ENCODE results near the gene FCMR.
"Not testable (repeated sequence)": the region's sequence is repeated elsewhere in the genome, so short reads cannot be mapped to it uniquely, and the experiment has no call there.

FCMR gene

DNA sequence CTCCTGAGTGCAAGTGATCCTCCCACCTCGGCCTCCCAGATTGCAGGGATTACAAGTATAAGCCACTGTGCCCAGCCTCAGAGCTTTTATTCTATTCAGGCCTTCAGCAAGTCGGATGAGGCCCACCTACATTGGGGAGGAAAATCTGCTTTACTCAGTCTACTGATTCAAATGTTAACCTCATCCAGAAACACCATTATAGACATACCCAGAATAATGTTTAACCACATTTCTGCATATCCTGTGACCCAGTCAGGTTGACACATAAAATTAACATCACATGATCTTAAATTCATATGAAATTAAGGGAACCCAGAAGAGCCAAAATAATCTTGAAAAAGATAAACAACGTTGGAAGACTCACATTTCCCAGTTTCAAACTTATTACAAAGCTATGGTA, 41.4 kb downstream of the FCMR start:
- no peak for DNase-seq (ENCODE audit: low read depth in 1 of 2, low spot score in 1 of 2)

DNA sequence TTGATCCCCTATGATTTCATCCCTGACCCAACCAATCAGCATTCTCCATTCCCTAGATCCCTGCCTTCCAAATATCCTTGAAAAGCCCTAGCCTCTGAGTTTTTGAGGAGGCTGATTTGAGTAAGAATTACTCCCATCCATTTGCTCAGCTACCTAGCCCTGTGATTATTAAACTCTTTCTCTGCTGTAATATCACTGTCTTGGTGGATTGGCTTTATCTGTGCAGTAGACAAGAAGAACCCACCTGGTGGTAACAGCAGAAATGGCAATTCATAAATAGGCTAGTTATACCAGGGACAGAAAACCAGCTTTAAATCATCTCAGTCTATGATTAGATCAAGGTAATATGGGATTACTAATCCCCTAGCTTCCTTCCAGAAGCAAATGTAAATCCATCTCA, 43.3 kb downstream of the FCMR start:
- no peak for DNase-seq (ENCODE audit: low read depth in 1 of 2, low spot score in 1 of 2)

DNA sequence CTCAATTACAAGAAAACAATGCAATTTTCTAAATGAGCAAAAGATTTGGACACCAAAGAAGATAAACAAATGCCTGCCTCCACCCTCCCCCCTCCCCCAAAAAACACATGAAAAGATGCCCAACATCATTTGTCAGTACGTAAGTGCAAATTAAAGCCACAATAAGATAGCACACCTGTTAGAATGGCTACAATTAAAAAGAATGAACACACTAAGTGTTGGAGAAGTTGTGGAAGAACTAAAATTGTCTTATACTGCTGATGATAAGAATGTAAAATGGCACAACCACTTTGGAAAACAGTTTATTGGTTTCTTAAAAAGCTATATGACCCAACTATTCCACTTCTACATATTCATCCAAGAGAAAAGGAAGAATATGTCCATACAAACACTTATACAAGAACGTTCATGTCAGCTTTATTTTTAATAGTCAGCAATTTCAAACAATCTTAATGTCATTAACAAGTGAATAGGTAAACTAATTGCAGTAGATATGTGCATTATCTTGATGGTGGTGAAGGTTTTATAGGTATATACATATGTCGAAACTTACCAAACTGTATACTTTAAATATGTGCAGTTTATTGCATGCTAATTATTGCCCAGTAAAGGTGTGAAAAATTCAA, 45.9 kb downstream of the FCMR start:
- DNase-seq (ENCODE audit: low read depth in 1 of 2, low spot score in 1 of 2), result no peak

DNA sequence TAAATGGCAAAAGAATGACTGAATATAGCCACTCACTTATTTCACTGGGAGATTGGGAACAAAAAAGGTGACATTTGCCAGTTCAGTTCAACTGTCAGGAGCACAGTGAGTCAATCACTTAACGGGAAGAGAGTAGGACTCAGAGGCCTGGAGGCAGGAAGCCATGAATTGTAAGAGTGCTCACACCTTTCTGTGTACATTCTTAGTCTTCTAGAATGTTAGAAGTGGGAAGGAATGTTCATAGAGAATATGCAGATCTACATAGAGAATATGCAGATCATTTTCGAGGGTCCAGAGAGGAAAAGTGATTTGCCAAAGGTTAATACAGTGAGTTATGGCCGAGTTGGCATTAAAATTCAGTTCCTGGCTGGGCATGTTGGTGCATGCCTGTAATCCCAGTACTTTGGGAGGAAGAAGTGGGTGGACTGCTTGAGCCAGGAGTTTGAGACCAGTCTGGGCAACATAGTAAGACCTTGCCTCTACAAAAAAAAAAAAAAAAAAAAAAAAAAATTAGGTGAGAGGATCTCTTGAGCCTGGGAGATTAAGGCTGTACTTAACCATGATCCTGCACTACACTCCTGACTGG, 48.0 kb downstream of the FCMR start:
- no peak for DNase-seq (ENCODE audit: low read depth in 1 of 2, low spot score in 1 of 2)

DNA sequence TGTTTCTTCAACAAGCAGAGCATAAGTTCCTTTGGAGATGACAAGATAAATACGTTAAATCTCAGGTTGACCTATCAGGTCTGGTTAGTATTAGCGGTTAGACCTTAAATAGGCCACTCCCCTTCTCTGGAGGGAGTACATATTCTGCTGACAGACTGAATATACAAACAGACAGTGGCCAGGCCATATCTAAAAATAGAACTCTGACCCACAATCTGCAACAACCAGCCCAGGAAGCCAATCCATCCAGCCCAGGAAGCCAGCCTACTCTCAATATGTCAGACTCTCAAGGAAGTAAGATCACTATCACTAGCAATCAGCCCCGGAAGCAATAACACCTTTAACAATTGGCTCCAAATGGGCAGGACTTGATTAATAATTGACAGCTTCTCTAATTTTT, 49.6 kb downstream of the FCMR start:
- no peak for DNase-seq (ENCODE audit: low read depth in 1 of 2, low spot score in 1 of 2)

DNA sequence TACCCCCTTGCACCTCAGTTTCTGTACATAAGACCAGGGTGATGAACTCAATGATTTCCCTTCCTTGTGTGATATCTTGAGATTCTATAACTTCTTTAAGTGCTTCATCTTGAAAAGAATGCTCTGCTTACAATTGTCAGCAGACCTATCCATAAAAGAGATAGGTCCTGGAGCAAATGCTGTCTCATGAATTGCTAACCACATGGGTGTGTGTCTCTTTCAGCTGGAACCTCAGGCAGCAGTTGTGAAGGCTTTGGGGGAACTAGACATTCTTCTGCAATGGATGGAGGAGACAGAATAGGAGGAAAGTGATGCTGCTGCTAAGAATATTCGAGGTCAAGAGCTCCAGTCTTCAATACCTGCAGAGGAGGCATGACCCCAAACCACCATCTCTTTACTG, 53.5 kb downstream of the FCMR start:
- no peak for DNase-seq (ENCODE audit: low read depth in 1 of 2, low spot score in 1 of 2)

DNA sequence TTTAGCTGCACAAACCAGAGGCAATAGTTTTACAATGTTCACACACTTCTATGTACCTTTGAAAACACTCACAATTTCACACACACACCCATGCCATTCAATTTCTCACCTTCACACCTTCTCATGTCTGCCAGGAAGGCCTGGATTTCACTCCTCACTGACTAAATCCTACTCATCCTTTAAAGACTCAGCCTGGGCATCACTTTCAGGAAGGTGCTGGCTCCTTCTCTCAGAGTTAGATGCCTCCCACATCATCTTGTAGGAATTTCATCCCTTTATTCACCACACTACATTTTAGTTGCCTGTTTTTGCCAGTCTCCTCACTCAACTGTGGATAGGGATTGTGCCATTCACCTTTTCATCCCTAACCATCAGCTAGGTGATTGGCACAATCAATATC, 54.0 kb downstream of the FCMR start:
- no peak for DNase-seq (ENCODE audit: low read depth in 1 of 2, low spot score in 1 of 2)

DNA sequence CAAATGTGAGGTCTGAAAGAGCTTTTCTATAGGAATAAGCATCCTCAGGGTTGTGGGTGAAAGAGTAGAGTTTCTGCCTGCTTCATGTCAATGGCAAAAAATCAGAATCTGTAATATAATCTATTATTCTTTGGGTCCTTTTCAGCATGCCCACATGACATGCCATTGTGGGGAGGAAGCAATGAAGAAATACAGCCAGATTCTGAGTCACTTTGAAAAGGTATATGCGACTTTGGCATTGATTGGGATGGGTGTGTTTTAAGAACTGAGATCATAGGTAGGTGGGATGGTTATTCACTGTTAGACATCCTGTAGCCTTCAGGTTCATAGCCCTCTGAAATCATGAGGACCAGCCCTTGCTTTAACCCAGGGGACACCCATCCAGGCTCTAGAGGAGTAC, 54.5 kb downstream of the FCMR start:
- no peak for DNase-seq (ENCODE audit: low read depth in 1 of 2, low spot score in 1 of 2)

DNA sequence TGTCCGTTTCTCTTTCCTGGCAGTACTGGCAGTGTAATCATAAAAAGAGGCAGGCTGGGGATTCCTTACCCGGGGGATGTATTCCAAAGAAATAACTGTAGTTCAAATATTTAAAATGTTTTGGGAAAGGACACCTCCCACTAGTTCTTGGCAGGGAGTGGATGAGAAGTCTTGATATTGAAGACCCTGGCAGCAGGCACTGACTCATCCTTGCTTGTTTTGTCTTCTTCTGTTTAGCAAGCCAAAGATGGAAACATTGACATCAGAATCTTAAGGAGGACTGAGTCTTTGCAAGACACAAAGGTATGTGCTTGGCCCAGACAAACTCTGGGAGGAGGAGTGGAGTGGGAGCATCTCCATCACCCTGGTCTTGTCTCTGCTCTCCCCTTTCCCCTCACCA, 55.7 kb downstream of the FCMR start:
- DNase-seq (ENCODE audit: low read depth in 1 of 2, low spot score in 1 of 2), result no peak

DNA sequence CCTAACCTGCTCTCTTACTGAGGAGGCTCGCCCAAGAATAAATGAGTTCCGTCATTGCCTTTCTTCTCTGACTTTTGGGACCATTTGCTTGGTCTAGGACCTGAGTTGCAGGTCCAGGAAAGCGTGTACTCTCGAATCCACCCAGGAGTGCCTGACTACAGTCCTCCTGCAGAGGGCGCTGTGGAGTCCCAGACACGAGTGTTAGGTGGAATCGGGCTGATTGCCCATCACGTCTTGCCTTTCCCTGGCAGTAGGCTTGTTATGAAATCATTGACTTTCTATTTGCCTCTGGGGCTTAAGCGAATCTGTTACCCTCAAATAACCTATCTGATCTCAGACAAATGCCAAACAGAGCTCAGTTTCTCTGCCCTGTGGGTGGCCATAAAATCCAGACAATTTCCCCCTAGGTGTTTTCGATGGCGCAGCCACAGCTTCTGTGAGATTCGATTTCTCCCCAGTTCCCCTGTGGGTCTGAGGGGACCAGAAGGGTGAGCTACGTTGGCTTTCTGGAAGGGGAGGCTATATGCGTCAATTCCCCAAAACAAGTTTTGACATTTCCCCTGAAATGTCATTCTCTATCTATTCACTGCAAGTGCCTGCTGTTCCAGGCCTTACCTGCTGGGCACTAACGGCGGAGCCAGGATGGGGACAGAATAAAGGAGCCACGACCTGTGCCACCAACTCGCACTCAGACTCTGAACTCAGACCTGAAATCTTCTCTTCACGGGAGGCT, 56.6 kb downstream of the FCMR start, which contains the start of gene IL20:
TSS of gene IL20 (plus strand) at position 685 of the 733 bp plus-strand sequence. CDS start 230 bp downstream, outside the sequence.
- peak; percentile 70 to 80 for DNase-seq (ENCODE audit: low read depth in 1 of 2, low spot score in 1 of 2)

DNA sequence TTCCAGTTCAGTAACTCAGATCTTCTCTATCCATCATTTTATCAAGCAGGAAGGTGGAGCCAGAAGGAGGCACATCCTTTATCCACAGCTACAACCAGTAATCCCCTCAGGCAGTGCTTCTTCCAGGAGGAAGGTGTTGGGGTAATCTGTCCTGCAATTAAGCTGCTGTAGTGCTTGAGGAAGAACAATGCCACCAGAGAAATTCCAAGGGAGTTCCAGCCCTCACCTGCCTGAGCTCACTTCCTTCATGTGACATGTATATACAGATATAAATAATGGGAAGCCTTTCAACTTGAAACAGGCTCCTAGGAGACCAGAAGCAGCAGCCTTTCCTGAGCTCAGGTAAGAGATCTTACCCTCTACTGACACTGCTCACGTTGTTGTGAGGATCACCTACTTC, 58.5 kb downstream of the FCMR start:
- no peak for DNase-seq (ENCODE audit: low read depth in 1 of 2, low spot score in 1 of 2)

DNA sequence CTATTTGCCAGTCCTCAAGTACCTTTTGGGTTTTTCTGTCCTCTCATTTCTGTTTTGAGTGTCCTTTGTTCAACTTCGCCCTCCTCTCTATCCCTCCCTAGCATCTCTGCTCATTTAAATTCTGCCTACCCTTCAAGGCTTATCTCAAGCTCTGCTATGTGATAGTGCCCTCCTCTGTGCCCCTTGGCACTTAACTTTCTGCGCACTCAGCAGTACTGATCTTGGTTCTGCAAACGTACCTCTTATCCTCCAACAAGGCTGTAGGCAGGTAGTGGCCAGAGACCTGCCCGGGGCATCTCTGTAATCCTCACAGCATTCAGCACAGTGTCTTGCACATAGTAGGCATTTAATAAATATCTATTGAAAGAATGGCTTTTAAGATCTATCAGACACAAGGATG, 61.6 kb downstream of the FCMR start:
- DNase-seq (ENCODE audit: low read depth in 1 of 2, low spot score in 1 of 2), result no peak

DNA sequence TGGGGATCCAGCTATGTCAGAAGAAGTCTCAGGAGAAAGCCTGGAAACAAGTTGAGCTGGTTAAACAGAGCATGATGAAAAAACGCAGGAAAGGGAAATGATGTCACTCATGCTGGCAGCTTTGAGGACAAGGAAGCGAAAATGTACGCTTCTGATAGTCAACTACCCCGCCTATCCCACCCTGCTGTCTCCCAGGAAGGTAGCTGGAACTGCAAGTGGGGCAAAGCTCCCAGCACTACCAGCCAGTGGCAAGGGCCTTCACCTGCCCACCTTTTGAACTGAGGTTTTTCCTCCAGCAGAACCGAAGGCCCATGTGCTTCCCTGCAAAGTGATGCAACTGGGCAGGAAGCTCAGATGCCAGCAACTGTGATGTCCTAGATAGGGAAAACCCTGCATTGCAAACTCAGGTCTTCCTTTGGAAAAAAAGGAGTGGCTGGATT, 62.6 kb downstream of the FCMR start:
- DNase-seq (ENCODE audit: low read depth in 1 of 2, low spot score in 1 of 2), result no peak

DNA sequence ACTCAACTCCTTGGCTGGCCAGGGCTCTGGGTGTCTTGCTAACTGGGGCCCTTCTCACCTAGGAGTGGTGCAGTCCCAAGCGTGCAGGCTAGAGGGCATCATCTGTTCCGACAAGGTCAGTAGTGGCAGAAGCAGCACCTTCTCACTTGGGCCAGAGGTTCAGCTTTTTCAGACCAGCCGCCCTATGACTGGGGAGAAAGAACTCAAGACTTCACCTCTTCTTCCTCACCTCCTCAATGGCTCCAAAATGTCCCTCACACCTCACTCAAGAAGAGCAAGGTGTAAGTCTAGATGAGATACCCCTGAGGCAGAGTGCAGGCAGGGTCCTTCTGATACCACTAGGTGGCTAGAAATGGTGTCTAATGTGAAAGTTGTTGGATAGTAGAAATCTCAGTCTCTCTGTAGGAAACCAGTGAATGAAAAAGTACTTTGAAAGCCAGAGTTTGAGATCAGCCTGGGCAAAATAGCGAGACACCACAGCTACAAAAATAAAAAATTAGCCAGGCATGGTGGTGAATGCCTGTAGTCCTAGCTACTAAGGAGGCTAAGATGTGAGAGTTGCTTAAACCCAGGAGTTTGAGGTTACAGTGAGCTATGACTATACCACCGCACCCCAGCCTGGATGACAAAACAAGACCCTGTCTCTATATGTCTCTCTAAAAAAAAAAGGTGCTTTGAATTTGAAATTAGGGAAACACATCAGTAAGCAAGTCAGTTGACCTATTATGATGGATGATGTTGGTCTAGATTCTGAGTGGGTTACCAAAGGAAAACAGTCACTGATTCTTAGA, 64.9 kb downstream of the FCMR start:
- no peak for DNase-seq (ENCODE audit: low read depth in 1 of 2, low spot score in 1 of 2)

DNA sequence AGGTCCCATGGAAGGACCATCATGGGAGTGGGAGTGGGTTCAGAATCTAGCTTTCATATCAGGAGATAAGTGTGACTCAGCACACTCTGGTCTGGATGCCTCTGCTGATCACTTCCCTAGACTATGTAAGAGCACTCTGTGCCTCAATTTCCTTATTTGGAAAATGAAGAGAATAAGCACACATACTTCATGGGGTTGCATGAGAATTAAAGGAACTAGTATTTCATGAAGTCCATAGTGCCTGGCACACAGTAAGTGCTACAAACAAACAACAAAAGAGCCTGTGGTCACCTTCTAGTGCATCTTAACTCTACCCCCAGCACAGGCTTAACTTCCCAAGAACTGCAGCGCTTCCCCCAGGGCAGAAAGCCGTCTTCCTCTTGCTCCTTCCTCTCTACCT, 65.9 kb downstream of the FCMR start:
- no peak for DNase-seq (ENCODE audit: low read depth in 1 of 2, low spot score in 1 of 2)

DNA sequence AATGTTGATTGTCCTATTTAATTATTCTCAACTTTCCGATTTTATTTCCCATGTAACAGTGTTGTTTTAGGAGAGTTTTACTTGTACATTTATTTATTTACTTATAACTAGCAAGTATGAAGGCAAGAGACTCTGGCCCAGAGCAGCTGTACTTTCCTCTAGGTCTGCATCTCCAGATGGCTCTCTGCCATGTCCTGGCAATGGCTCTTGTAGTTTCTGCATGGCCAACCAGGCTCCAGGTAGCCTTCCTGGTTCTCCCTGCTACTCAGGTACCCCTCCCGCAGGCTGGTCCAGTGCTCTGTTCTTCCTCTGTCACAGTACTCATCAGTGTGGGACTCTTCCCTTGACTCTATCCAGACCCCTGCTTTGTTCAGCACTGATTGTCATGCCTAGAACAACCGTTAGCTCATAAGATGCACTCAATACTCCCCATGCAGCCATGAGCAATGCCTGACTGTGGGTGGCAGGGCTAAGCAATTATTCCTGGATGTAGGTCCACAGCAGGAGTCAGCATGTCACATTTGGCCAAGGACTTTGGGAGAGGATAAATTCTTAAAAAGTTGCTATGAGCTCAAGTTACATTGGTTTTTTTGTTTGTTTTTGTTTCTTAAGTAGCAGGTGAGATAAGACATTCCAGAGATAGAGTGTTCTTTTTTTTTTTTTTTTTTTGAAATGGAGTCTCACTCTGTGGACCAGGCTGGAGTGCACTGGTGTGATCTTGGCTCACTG, 67.2 kb downstream of the FCMR start:
- DNase-seq (ENCODE audit: low read depth in 1 of 2, low spot score in 1 of 2), result no peak

DNA sequence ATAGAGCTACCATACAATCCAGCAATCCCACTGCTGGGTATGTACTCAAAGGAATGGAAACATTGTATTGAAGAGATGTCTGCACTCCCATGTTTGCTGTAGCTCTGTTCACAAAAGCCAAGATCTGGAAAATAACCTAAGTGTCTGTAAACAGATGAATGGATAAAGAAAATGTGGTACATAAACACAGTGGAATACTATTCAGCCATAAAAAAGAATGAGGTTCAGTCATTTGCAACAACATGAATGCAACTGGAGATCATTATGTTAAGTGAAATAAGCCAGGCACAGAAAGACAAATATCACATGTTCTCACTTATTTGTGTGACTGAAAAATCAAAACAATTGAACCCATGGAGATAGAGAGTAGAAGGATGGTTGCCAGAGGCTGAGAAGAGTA, 68.0 kb downstream of the FCMR start:
- not testable (repeated sequence) for DNase-seq (ENCODE audit: low read depth in 1 of 2, low spot score in 1 of 2)

All from stimulated activated CD4-positive, alpha-beta T cell treated with anti-CD3 and anti-CD28 coated beads, Interleukin-15, amount 100 ng/mL, for 1 hour (primary cell).